Stomach (tissue), 4 donors: Measurements from ENCODE around the gene ITGA5.

Experiments
- CTCF ChIP-seq, 7 experiments: fragments of 450-650 bp in 4 of 7; fragments of 200-600 bp in 3 of 7; sonication (generic) in 3 of 7; IDR thresholded peaks; one replicate each; pipeline ENCODE4 v1.5.1; 2016 to 2019; ENCODE audit warnings: antibody characterized with exemption in 7 of 7, control low read depth in 2 of 7, mild to moderate bottlenecking in 1 of 7
- POLR2AphosphoS5 ChIP-seq, 3 donors: sonication (generic); formaldehyde crosslinking; IDR thresholded peaks; one replicate each; pipeline ENCODE4 v1.6.1; 2016; ENCODE audit warnings: antibody characterized with exemption in 3 of 3

- TF ChIP-seq CTCF (IDR thresholded peaks at IDR 0.05) (no peak), POLR2AphosphoS5 (IDR thresholded peaks at IDR 0.05) (no peak)
These were observed 65.9 kb downstream of the ITGA5 start for GRCh38 chr12:54352891-54353874.
